Muscle of leg (tissue), 11 donors: Measurements from ENCODE around the gene URB1. TPM values are rescaled to one million over a fixed set of nuclear protein-coding genes. Genes with fewer than 3 reads are reported as not detected.

Experiments used
- DNase-seq: peaks from one replicate; pipeline ENCODE4 v3.0.0; 2013
- H3K27ac ChIP-seq: one replicate; pipeline ENCODE4 v1.5.1; 2013; ENCODE audit warnings: mild to moderate bottlenecking, low read length, control low read depth
- H3K27me3 ChIP-seq: one replicate; pipeline ENCODE4 v1.6.1; 2013; ENCODE audit warnings: low read length; ENCODE audit not compliant: control insufficient read depth, insufficient read depth
- H3K36me3 ChIP-seq: one replicate; pipeline ENCODE4 v1.6.1; 2013; ENCODE audit warnings: low read length; ENCODE audit not compliant: control insufficient read depth, insufficient read depth
- H3K4me1 ChIP-seq: one replicate; pipeline ENCODE4 v1.6.1; 2013; ENCODE audit warnings: low read length; ENCODE audit not compliant: control insufficient read depth, insufficient read depth
- H3K4me3 ChIP-seq: one replicate; pipeline ENCODE4 v1.5.1; 2013; ENCODE audit warnings: low read length, control low read depth
- H3K9me3 ChIP-seq: replicated peaks from 2 replicates; pipeline ENCODE4 v1.6.1; 2013; ENCODE audit warnings: low read depth, low read length; ENCODE audit not compliant: control insufficient read depth
- WGBS: methylation state at CpG from one replicate; pipeline ENCODE4 v1.1.5; 2013; ENCODE audit warnings: missing lambda C conversion rate; ENCODE audit not compliant: insufficient coverage; 5-methylcytosine and 5-hydroxymethylcytosine counted together
- polyA plus RNA-seq, 8 donors: library from polyadenylated mRNA; unstranded; fragments of 120-200 nt; gene quantifications; one replicate each; pipeline versions ENCODE4 v1.2.1 to v1.2.3, GENCODE V29; 2013; ENCODE audit warnings: inconsistent platforms in 1 of 8, low replicate concordance in 1 of 8; ENCODE audit not compliant: insufficient read length in 8 of 8, insufficient read depth in 1 of 8
- total RNA-seq: library from RNA; stranded (reverse); fragments of 120-200 nt; gene quantifications from one replicate; pipeline ENCODE4 v1.2.4, GENCODE V29; 2013

Gene URB1
- total and polyA plus RNA-seq, 9 donors, result 9.7 to 16.6 (median 13.3) TPM

DNA sequence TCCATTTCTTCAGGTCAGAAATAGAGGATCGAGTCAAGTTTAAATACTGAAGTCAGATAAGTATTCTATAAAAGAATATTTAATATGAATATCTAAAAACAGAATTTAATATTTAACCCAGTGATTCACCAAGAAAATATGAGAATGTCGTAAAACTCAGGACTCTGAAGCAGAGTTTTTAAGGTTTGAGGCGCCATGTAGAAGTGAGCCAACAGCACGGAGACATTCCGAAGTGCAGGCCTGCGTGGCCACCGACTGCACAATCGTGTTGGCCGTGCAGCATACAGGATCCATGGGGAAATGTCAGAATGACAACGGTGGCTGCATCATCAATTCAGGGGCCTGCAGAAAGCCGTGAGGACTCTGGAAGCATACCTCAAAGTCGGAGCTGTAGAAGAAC, 70.7 kb downstream of the URB1 start:
- Histone ChIP-seq H3K4me3 (no peak overlapping the region), H3K27ac (no peak overlapping the region), H3K27me3 (no peaks in the 10 kb centered on the region), H3K4me1 (no peaks in the 10 kb centered on the region), H3K9me3 (no peaks in the 10 kb centered on the region), H3K36me3 (peaks cover 94% of the 10 kb centered on the region)
- DNase-seq, result no peak
- WGBS, result 93% methylated on average over 11 of the region's 12 CpGs

DNA sequence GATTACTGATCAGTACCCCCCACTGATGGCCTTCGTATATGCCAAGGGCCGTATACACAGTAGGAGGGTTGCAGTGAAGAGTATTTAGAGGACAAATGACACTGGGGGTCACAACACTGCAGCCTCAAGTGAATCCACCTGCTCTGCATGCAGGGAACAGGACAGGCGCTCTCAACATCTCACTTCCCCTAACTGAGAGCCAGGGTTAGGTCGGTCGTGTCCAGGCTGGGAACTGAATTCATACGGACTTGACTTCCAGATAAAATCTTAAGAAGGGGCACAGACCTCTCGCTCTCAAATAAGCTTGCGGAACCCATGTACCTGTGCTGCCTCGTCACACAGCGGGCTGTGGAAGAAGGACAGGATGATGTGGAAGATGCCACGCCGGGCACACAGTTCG, 71.3 kb downstream of the URB1 start:
- no peak for DNase-seq
- H3K9me3 ChIP-seq, result no peaks in the 10 kb centered on the region
- H3K27me3 ChIP-seq, result no peaks in the 10 kb centered on the region
- H3K27ac ChIP-seq, result no peak overlapping the region
- WGBS, result 88% methylated on average over 3 of the region's 13 CpGs
- no peak overlapping the region for H3K4me3 ChIP-seq
- no peaks in the 10 kb centered on the region for H3K4me1 ChIP-seq
- peaks cover 98% of the 10 kb centered on the region for H3K36me3 ChIP-seq

DNA sequence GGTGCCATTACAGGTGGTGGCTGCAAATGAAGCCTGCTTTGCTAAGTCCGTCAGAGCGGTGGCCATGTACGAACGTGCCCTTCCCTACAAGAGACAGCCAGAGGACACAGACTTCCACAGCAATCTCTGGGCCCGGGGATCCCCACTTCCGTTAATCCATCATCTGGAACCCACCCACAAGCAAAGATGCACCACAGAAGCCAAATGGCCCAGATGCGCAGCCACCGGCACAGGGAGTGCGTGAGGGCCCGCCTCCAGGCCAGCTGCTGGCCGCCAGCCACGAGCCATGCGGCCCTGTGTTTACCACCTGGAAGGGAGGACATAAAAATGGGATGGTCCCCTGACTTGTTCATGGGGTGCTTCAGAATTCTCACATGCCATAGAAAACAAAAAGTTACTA, 72.1 kb downstream of the URB1 start:
- no peak for DNase-seq
- Histone ChIP-seq H3K4me3 (no peak overlapping the region), H3K27me3 (no peaks in the 10 kb centered on the region), H3K9me3 (no peaks in the 10 kb centered on the region), H3K27ac (no peak overlapping the region), H3K36me3 (peaks cover 99% of the 10 kb centered on the region), H3K4me1 (no peaks in the 10 kb centered on the region)
- WGBS, result 90% methylated on average over 8 of the region's 13 CpGs

DNA sequence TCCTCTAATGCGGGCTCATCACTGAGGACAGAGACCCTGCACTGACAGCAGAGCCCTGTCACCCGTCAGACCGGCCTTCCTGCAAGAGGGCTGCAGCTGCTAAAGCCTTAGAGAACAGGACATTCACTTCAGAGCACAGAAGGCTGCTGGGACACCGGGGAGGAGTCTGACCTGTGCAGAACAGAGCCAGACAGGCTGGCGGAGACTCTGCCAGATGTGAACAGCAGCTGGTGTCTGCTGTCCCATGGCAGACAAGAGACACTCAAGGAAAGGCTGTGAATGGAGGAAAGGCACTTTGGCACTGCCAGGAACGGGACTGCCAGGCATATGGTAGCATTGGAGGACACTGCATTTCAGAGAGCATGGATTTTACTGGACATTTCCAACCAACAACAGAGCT, 72.8 kb downstream of the URB1 start:
- H3K27me3 ChIP-seq, result no peaks in the 10 kb centered on the region
- no peak overlapping the region for H3K4me3 ChIP-seq
- DNase-seq, result no peak
- 86% methylated on average over 6 of the region's 6 CpGs for WGBS
- no peaks in the 10 kb centered on the region for H3K9me3 ChIP-seq
- H3K4me1 ChIP-seq, result no peaks in the 10 kb centered on the region
- H3K36me3 ChIP-seq, result peaks cover 98% of the 10 kb centered on the region
- H3K27ac ChIP-seq, result no peak overlapping the region

DNA sequence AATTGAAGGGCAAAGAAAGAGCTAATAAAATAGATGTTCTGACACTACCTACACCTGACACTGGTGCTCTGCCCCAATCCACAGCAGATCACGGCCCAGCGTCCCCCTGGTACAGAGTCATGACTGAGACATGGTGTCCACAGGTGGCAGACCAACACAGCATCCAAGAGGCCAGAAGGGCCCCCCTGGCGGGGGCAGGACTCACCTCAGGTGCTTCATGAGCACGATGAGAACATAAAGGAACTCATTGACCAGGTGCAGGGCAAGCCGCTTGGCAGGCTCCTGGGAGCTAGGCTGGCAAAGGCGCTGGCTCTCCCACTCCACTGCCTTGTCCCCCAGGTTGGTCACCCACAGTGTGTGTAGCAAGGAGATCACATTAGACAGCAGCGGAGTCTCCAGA, 73.8 kb downstream of the URB1 start:
- no peak for DNase-seq
- H3K27me3 ChIP-seq, result no peaks in the 10 kb centered on the region
- no peaks in the 10 kb centered on the region for H3K9me3 ChIP-seq
- peaks cover 97% of the 10 kb centered on the region for H3K36me3 ChIP-seq
- WGBS, result 99% methylated on average over 7 of the region's 7 CpGs
- no peaks in the 10 kb centered on the region for H3K4me1 ChIP-seq
- H3K4me3 ChIP-seq, result no peak overlapping the region
- no peak overlapping the region for H3K27ac ChIP-seq

GRCh38 chr21:32317726-32318125, 75.1 kb downstream of the URB1 start:
- Histone ChIP-seq H3K27me3 (no peaks in the 10 kb centered on the region), H3K9me3 (no peaks in the 10 kb centered on the region), H3K36me3 (peaks cover 89% of the 10 kb centered on the region), H3K27ac (no peak overlapping the region), H3K4me3 (no peak overlapping the region), H3K4me1 (no peaks in the 10 kb centered on the region)
- WGBS, result 93% methylated on average over 9 of the region's 9 CpGs
- no peak for DNase-seq

DNA sequence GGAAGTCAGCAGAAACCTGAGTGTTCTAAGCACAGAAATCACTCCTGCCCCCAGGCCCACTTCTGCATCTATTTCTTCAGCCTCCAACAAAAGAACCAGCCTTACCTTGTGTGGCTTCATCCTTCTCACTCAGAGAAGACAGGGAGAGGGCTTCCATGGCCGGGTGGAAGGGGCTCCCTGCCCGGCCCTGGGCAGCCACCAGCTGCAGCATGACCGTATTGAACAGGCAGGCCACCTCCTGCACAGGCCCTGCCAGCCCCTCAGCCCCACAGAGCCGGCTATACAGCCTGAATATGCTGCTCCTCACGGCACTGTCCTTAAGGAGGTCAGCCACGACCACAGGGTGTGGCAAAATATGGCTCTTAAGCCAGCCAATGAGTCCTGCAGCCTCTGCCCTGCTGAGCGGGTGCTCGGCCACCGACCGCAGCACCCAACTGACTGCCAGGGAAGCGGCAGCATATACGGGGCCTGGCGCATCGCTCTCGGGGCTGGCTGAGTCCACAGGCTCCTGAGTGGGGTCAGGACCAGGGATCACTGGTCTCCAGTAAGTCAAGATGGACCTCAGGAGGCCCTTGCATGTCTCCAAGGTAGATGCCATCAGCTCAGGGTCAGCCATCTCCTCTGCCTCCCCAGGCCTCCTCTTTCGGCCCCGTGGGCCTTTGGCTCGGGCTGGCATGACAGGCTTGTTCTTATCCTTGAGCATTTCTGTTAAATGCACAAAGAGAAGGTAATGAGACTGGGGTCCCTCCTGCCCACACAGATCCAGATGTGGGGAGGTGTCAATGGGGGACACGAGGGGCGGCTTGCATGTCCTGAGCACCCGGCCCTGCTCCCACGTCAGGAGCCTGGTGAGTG, 76.2 kb downstream of the URB1 start:
- Histone ChIP-seq H3K36me3 (peaks cover 90% of the 10 kb centered on the region), H3K9me3 (no peaks in the 10 kb centered on the region), H3K4me1 (no peaks in the 10 kb centered on the region), H3K27me3 (no peaks in the 10 kb centered on the region), H3K4me3 (no peak overlapping the region), H3K27ac (no peak overlapping the region)
- WGBS, result 97% methylated on average over 15 of the region's 22 CpGs
- no peak for DNase-seq

GRCh38 chr21:32315511-32316281, 77.1 kb downstream of the URB1 start:
- Histone ChIP-seq H3K27me3 (no peaks in the 10 kb centered on the region), H3K4me3 (no peak overlapping the region), H3K36me3 (peaks cover 90% of the 10 kb centered on the region), H3K9me3 (no peaks in the 10 kb centered on the region), H3K27ac (no peak overlapping the region), H3K4me1 (no peaks in the 10 kb centered on the region)
- no peak for DNase-seq
- 90% methylated on average over 14 of the region's 14 CpGs for WGBS

DNA sequence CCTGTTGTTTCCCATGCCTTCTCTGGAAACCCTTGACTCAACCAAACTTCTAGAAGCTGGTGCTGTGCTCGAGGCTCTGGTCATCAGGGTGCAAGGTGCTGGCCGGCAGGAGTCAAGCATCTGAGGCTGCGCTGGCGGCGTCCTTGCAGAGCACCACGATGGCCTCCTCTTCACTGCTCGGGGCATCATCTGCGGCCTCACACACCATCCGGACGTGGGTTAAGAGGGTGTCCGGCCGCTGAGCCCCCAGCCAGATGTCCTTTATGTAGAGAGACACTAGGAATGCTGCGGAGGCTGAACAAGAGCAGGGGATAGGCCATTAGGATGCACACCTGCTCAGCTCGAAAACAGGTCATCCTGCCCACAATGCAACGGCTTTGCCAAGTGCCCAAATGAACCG, 78.0 kb downstream of the URB1 start:
- no peak for DNase-seq
- Histone ChIP-seq H3K27me3 (no peaks in the 10 kb centered on the region), H3K36me3 (peaks cover 81% of the 10 kb centered on the region), H3K4me3 (no peak overlapping the region), H3K27ac (no peak overlapping the region), H3K4me1 (no peaks in the 10 kb centered on the region), H3K9me3 (no peaks in the 10 kb centered on the region)
- WGBS, result 98% methylated on average over 12 of the region's 16 CpGs

DNA sequence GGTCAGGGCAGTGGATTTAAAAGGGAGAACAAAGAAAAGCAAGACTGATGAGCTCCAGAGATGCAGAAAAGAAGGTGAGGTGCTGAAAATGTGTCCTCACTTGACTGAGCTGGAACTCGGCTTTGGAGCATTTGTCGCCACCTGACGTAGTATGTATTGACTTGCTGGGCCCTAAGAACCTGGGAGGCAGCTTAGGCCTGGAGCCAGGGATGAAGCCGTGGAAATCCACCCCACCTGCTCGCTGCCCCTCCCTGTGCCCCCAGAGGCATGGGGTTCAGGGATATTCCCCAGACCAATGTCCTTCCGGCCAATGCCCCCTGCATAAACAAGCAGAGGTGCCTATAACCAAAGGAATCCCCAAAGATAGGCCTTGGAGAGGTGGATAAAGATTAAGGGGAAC, 79.8 kb downstream of the URB1 start:
- no peak for DNase-seq
- 91% methylated on average over 3 of the region's 6 CpGs for WGBS
- Histone ChIP-seq H3K27ac (no peak overlapping the region), H3K4me1 (no peaks in the 10 kb centered on the region), H3K36me3 (peaks cover 63% of the 10 kb centered on the region), H3K4me3 (no peak overlapping the region), H3K27me3 (no peaks in the 10 kb centered on the region), H3K9me3 (no peaks in the 10 kb centered on the region)
